GM21529 (cell line): ENCODE data around the gene TMEM134.
"Not testable (repeated sequence)": the region's sequence is repeated elsewhere in the genome, so short reads cannot be mapped to it uniquely, and the experiment has no call there.

Source experiments
- ATAC-seq: cut with Tn5 transposase; IDR thresholded peaks from one replicate; pipeline ENCODE4 v1.9.1; 2021; ENCODE audit not compliant: unreplicated experiment

The TMEM134 gene, protein sequence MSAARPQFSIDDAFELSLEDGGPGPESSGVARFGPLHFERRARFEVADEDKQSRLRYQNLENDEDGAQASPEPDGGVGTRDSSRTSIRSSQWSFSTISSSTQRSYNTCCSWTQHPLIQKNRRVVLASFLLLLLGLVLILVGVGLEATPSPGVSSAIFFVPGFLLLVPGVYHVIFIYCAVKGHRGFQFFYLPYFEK

DNA sequence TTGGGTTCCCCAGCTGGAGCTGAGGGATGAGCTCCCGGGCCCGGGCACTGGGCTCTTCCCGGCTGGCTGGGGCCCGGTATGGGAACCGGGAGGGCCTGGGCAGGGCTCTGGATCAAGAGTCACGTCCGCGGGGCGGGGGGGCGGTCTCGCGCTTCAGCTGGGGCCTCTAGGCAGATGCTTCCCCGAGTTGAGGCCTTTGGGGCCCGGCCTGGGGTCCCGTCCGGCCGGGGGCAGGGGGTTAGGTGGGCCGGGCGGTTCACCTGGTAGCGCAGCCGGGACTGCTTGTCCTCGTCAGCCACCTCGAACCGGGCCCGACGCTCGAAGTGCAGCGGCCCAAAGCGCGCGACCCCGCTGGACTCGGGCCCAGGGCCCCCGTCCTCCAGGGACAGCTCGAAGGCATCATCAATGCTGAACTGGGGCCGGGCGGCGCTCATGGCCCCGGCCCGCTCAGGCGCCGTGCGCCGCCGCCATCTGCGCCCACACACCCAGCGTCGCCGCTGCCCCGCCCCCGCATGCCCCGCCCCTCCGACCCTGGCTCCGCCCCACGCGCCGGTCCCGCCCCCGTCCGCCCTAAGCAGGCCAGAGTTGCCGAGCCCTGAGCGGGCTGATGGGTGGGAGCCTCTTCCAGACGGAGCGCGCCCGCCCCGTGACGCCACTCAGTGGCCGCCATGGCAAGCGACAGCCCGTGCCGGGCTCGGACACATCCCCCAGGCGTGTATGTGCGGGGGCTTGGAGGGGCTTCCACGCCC lies at the start of gene TMEM134:
TMEM134 (minus strand) TSS at position 493 of the 749 bp plus-strand sequence; CDS start at position 434, 59 bp downstream.
- peak; percentile 68 for ATAC-seq

DNA sequence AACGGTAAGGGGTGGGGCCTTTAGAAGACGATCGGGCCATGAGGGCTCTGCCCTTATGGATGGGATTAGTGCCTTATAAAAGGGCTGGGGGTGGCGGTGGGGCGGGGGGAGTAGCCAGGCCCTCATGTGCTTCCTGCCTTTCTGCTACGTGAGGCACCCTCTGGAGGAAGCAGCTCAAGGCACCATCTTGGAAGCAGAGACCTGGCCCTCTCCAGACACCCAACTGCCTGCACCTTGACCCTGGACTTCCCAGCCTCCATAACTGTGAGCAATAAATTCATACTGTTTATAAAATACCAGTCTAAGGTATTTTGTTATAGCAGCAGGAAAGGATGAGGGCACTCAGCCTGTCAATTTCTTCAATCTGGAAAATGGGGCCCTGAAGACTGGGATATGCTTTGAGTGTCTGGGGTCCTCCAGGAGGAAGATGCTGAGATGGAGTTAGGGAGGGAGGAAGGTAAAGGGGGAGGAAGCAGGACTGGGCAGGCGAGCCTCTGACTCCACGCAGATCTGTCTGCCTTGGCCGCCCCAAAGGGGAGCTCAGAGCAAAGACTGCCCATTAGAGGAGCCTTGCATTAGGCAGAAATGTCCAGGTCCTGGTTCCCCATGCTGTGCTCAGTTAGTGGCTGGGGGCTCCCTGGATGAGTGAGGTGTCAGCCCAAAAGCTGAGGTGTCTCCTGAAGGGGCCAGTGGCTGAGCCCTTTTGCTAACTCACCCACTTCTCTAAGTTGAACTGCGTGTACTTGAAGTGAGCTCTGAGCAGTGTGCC lies 48.9 kb upstream of the TMEM134 start:
- ATAC-seq = no peak

DNA sequence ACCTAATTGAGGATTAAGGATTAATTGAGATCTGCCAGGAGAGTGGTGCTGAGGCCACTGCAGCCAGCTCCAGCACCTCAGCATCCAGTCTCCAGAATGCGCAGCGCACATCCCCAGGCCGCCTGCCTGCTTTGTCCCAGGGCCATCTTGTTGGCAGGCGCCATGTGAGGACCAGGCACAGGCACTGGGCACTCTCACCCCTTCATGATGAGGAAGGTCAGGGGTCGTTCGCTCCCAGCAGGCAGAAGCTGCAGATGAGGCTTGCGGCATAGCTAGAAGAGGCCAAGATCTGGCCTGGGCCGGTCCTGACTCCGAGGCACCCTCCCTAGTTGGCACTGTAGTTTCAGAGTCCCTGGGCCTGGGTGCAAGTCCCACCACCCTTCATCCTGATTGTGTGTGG lies 47.8 kb upstream of the TMEM134 start:
- no peak for ATAC-seq

DNA sequence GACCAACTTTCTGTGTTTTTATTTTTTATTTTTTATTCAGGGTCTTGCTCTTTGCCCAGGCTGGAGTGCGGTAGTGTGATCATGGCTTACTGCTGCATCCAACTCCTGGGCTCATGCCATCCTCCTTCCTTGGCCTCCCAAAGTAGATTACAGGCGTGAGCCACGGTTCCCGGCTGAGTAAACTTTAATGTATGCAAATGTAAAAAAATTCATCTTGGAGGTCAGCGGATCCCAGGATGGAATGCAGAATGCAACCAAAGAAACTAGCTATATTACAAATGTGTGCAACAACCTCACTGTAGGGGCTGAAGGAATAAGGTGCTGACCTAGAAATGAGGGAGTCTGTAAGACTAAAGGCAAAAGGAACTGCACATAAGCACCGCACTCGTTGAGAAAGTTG lies 45.1 kb upstream of the TMEM134 start:
- ATAC-seq = no peak

DNA sequence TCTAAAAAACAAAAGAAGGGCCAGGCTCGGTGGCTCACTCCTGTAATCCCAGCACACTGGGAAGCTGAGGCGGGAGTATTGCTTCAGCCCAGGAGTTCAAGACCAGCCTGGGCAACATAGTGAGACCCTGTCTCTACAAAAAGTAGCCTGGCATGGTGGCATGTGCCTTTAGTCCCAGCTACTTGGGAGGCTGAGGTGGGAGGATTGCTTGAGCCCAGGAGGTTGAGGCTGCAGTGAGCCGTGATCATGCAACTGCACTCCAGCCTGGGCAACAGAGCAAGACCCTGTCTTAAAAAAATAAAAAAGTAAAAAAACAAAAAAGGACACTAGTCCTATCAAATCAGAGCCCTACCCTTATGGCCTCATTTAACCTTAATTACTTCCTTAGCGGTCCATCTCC lies 42.5 kb upstream of the TMEM134 start:
- ATAC-seq = not testable (repeated sequence)

DNA sequence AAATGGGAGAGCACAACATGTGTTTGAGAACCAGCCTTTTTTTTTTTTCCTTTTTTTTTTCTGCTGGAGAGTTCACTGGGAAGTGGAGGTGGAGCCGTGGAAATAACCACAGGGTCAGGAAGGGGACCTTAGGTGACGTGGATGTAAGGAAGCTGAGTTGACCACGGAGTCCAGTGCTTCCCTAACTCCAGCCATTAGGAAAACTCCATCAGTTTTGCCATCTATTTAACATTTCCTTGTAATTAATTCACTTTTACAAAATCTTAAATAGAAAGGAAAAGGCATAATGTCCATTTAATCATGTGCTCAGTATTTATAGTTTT lies 40.9 kb upstream of the TMEM134 start:
- ATAC-seq = no peak

DNA sequence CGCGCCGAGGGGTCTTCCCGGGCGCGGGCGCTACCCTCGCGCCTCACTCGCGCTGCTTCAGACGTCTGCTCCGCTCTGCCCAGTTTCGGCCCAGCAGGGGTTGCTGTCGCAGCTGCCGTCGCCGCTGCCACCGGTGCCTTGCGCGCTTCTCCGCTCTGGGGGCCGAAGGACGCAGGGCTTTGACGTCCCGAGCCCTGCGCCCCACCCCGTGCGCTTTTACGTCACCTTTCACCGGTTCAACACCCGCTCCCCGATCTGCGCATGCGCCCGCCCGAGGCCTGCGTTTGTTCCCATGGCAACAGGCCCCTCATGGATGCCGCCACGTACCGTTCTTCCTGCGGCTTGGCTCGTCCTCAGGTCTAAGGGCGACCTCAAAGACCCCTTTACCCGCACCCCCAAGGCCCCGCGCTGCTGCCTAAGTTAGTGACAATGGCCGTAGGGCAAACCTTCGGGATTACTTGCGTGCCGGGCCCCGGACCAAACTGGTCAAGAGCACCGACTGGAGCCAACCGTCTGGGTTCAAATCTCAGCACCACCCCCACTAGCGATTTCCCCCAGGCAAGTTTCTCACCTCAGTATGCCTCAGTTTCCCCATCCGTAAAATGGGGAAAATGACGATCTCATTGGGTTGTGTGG lies 39.6 kb upstream of the TMEM134 start:
- peak; percentile 39 for ATAC-seq

DNA sequence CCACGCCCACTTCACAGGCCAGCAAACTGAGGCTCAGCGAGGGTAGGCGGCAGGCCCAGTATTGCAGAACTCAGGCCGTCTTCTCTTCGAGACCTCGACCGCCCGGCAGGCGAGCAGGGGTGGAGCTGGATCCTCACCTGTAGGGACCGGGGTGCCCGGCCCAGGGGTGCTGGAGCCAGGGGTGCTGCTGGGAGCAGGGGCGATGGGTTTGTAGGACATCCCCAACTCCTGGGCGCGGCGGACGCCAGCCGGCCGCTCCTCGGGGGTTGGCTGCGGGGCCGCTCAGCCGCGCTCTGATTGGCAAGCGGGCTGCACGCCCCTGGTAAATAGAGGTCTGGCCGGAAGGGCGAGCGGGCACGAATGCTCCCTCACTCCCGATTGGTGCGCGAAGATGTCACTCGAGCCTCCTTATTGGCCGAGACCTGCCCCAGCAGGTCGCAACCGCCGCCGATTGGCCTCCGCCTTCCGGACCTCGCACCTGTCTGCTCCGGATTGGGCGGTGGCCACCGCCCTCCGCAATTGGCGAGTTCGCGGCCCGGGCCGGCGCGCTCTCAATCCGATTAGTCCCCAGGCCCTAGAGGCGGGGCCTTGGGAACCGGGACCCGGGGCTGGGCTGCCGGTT lies 38.9 kb upstream of the TMEM134 start, which contains the start of gene CDK2AP2:
CDK2AP2 (minus strand) TSS at position 299 of the 622 bp plus-strand sequence; CDS start at position 219, 80 bp downstream.
- peak; percentile 67 for ATAC-seq

DNA sequence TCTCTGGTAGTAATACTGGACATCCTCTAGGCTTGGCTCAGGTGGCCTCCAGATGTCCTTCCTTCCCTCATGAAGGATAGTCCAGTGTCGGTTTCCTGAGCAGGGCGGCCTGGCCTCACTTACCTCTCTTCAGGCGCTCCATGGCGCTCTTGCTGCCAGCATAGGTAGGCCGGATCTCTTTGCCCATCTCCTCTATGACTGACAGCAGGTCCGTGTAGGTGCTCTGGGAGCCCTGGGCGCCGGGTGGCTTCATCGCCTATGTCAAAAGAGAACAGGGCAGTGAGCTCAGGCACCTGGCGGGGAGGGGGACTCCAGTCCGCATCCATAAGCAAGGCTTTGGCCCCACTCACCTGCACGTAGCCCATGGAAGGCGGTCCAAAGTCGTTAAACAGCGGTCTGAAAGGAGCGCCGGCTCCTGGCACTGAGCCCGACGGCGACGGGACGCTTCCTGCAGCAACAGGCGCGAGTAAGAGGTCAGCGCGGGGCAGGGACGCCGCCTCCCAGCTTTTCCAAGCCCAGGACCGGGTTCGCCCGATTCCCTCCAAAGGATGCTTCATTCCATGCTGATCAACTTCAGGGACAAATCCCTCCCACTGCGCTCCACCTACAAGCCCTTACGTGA lies 38.3 kb upstream of the TMEM134 start:
- no peak for ATAC-seq

DNA sequence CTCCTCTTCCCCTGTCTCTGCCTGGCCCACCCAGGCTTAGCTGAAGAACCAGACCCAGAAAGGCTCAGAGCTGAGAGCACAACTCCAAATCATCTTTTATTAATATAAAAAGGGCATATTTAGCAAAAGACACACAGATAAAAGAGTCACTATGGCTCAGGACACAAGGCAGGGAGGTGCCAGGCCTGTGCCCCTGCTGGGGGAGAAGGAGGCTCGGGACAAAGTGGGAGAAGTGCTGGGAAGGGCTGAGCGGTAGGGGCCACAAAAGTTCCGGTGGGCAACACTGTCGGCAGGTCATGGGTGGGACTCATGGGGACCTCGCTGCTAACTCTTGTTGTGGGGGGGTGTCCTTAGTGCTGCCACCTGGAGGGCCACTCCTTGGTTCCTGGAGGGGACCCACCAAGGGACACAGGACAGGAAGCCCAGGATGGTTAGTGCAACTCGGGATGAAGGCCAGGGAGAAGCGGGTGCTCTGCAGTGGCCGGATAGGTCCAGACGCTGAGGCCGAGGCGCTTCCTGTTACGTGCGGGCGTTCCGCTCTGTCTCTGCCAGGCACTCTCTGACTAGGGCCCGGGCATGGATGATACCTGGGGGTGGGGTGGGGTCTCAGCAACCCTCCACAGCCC lies 37.5 kb upstream of the TMEM134 start:
- ATAC-seq = no peak

DNA sequence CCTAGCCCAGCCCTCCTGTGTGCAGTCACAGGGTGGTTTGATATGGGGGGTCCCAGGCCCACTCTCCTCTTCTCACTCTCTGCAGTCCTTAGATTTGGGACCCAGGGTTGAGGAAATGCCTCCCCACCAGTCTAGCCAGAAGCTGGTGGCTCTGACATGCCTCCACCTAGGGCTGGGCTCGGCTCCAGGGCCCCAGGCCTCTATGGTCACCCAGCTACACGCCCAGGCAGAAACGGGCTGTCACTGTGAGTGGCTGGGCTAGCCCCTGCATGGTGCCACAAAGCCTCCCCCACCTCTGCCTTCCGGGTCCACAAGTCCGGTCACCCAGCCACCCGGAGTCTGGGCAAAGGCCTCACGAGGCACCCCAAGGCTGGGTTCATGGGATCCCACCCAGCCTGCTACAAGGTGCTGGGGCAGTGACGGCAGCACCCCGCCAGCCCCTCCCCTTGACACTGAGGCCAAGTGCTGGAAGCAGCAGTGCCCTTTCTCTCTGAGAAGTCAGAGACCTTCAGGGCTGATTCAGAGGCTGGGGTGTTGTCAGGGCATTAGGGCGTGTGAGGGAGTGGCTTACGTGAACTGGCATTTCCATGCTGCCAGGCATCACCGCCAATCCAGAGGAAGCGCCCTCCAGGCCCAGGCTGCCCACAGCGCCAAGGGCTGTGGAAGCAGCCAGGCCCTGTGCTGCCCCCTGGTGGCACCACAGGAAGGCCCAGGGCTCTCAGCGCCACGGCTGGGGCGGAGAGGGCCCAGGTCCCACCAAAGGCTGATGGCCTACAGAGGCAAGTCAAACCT lies 36.8 kb upstream of the TMEM134 start:
- peak; percentile 27 for ATAC-seq

DNA sequence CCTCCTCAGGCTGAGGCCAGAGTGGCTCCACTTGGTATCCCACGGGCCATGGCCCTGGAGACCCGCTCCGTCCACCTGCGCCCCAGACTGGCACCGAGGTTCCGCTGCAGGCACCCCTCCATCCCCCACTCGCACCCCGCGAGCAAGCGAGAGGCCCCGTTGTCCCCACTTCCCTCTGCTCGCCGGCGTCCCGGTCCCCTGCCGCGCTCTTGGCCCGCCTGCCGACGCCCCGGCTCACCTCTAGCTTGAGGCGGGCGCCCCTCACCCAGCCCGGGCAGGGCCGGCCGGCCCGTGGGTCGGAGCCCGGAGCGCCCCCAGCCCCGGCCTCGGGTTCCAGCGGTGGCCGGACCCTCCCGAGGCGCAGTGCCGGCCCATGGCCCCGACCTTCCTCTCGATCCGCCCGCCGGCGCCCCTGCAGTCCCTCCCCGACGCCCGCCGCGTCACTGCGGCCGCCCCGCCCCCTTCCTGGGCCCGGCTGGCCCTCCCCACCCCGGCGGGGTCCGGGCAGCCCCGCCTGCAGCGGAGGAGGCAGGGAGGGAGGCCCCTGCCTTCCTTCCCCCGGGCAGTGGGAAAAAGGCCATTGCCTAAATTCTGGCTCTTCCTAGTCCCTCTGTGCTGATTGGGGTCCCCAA lies 36.0 kb upstream of the TMEM134 start, which contains the start of gene PITPNM1:
PITPNM1 (minus strand) TSS at position 414 of the 632 bp plus-strand sequence. CDS start 1,183 bp downstream, outside the sequence.
- peak; percentile 26 for ATAC-seq

DNA sequence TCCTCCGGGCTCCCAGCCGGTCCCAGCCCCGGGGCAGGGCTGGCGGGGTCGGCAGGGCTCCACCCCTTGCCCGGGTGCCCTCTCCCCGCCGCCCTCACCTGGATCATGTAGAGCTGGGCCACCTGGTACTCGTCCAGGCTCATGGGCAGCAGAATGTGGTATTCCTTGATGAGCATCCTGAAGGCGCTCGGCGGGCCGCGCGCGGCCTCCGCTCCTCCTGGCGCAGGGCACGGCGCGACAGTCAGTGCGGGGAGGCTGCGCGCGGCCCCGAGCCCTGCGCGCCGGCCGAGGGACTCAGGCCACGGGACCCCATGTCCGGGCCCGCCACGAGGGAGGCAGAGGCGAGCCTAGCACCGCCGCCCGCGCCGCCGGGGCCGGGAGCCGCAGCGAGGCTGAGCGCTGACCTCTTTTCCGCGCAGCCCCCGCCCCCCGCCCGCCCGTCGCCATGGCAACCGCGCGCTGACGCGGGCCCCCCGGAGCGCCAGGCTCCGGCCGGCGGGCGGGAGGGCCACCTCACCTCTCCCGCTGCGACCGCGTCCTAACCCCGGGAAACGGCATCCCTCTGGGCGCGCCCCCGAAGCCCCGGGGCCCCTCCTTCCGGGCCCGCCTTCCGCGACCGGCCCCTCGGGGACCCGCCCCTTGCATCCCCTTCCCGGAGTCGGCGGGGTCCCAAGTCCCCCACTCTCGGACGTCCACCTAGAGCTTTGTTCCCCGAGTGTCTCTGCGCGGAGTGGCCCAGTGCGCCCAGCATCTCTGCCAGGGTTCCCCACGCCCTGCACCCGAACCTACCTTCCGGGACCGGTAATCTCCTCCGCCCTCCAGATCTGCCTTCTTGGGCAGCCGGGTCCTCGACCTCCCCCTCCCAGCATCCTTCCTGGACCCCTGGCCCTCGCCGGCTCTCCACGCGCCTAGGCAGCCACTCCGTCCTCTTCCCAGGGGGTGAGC lies 35.2 kb upstream of the TMEM134 start:
- ATAC-seq = no peak

DNA sequence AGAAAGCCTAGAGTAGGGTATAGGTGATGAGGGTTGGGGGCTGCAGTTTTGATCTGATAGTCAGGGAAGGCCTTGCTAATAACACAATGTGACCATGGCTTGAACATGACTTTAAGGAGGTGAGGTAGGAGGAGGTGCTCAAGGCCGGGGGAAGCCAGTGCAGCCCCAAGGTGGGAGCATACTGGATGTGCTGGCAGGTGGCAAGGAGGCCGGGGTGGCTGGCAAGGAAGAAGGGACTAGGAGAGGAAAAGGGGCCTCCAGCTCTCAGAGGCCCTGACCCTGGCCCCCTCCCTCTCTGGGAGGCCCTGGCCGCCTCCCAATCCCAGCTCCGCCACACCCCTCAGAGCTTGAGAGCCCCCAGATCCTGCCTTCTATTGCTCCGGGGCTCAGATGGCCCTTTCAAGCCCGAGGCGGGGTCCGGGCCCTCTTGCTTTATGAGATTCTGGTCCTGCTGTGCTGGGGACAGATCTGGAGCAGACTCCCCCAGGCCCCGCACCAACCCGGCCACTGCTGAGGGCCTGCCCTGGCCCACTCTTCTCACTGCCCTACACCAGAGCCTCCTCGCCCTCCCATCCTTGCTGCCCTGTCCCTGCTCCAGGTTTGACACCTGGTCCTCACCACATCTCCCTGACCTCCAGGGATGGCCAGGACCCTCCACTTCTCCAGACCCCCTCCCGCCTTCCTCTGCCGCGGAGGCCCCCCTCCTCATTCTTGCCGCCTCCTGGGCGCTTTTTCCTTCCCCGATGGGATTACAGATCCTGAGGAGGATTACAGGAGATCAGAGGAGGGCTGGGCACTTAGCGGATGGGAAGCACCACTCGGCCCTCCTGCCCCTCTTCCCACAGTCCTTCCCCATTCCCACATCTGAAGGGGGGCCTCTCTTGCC lies 34.3 kb upstream of the TMEM134 start:
- ATAC-seq = no peak

DNA sequence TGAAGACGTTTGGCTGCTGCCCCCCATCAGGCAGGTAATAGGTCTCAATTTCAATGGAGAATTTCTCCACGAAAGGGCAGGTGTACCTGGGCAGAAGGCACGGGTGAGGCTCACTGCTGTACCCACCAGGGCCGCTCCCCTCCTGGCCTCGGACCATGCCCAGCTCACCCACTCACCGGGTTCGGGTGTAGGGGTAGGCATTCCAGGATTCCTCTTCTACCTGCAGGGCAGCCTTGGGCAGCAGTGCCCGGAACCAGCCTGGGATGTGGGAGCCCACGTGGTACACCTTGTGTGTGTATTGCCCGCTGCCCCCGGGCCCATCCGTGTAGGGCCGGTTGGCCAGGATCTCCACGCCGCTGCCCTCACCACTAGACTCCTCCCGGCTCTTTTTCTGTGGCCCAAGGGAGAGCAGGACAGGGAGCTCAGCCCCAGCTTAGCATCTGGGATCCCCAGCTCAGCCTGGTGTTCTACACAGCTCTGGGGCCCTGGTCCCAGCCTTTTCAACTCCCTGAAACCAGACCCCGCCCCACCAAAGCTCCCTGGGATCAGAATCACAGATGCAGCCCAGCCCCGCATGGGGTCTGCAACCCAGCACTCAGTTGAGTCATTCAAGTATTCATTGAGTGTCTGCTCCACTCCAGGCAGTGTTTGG lies 33.4 kb upstream of the TMEM134 start:
- no peak for ATAC-seq

DNA sequence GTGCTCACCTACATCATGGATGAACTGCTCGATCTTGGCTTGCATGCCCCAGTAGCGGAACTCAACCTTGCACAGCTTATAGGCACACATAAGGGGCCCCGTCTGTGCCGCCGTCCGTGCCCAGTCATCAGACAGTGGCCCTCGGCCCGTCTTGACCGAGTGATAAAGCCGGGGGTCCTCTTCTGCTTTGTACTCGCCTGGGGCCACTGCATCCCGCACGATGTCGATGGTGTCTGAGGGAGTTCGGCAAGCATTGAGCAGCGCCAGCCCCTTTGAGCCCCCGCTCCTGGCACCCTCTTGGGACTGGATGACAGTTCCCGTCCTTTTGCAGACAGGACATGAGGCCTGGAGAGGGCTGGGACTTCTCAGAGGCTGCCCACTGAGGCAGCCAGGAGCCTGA lies 32.8 kb upstream of the TMEM134 start:
- ATAC-seq = no peak
